ENCODE data around the gene HSD17B14.
A peak's percentile ranks its signal among the peaks of the same experiment; 100 is the strongest.

The HSD17B14 gene

DNA sequence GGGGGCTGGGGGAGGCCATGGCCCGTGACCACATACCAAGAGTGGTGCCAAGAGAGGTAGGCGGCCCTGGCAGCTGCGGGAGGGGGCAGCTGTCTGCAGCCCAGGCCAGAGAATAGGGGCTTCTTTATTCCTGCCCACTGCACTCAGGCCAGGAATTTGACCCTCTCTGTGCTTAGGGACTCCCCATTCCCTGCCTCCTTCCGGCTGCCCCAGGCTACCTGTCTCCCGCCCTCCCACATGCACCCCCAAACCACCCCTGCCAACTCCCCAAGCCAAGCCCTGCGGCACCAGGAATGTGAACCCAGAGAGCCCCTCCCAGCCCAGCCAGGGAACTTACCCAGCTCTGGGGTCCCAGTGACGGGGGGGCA lies 31.4 kb upstream of the HSD17B14 start:
- peak overlapping the region; percentile 79 to 85 for H3K27ac ChIP-seq
- H3K36me3 ChIP-seq, result peaks cover 0 to 15% (median 6%) of the 10 kb centered on the region in 3 donors
- intact Hi-C loops (cut with DNase I; ENCODE audit: low total_unique reads), result no loop called here
- H3K4me3 ChIP-seq, result peak overlapping the region; percentile 32 to 49
- peaks cover 5 to 35% (median 23%) of the 10 kb centered on the region in 4 donors for H3K4me1 ChIP-seq
- no peaks in the 10 kb centered on the region for H3K27me3 ChIP-seq
- DNase-seq, result no peak
- TF ChIP-seq, protein P1, sequence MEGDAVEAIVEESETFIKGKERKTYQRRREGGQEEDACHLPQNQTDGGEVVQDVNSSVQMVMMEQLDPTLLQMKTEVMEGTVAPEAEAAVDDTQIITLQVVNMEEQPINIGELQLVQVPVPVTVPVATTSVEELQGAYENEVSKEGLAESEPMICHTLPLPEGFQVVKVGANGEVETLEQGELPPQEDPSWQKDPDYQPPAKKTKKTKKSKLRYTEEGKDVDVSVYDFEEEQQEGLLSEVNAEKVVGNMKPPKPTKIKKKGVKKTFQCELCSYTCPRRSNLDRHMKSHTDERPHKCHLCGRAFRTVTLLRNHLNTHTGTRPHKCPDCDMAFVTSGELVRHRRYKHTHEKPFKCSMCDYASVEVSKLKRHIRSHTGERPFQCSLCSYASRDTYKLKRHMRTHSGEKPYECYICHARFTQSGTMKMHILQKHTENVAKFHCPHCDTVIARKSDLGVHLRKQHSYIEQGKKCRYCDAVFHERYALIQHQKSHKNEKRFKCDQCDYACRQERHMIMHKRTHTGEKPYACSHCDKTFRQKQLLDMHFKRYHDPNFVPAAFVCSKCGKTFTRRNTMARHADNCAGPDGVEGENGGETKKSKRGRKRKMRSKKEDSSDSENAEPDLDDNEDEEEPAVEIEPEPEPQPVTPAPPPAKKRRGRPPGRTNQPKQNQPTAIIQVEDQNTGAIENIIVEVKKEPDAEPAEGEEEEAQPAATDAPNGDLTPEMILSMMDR (IDR thresholded peaks at IDR 0.05), result no peak
- H3K9me3 ChIP-seq, result no peaks in the 10 kb centered on the region

DNA sequence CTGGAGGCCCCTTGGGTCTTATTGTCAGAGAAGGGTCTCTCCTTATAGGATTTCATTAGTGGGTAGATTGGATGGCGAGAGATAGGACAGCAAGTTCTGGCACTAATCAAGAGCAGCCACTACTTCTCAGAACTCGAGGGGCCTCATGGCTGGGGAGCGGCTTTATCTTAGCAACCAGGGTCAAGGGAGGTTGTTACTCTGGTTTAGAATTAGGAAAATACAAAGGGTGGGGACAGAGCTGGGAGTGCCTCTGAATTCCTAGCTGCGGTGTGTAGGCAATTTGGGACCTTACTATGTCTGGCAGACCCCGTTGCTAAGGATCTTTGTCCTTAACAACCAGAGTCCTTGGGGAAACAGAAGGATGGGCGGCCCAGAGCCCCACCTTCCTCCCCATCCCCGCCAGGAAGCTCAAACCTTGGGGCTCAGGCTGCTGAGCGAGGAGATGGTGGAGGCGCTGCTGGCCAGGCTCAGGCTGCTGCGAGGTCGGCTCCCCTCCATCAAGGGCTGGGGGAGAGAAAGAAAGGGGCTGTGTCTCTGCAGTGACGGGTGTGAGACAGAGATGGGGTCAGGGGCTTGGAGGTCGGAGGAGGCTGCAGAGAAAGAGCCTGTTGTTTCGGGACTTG lies 30.9 kb upstream of the HSD17B14 start:
- TF ChIP-seq, protein P1 (IDR thresholded peaks at IDR 0.05), result no peak
- peak overlapping the region; percentile 32 to 49 for H3K4me3 ChIP-seq
- H3K4me1 ChIP-seq, result peaks cover 5 to 35% (median 23%) of the 10 kb centered on the region in 4 donors
- peaks cover 0 to 15% (median 6%) of the 10 kb centered on the region in 3 donors for H3K36me3 ChIP-seq
- H3K9me3 ChIP-seq, result no peaks in the 10 kb centered on the region
- peak overlapping the region; percentile 79 to 85 for H3K27ac ChIP-seq
- no peaks in the 10 kb centered on the region for H3K27me3 ChIP-seq
- intact Hi-C loops (cut with DNase I; ENCODE audit: low total_unique reads), result no loop called here
- DNase-seq, result no peak

DNA sequence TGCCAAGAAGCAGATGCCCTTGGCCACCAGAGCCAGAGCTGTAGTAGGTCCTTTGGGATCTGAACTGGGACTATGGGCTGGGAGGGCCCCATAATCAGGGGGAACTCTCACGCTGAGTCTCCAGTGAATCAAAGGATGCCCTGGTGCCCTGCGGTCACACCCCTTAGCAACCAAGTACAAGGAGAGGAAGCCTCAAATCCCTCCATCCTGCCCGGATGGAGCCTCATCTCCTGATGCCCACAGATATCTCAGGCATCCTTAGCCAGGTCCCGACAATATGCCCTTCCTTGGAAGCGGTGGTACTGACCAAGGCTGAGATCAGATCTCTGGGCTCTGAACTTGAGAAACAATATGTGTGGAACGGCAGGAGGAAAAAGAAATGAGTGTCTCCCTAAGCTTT lies 30.4 kb upstream of the HSD17B14 start:
- no peak for DNase-seq
- H3K4me1 ChIP-seq, result peaks cover 5 to 32% (median 23%) of the 10 kb centered on the region in 4 donors
- H3K36me3 ChIP-seq, result peaks cover 0 to 17% (median 6%) of the 10 kb centered on the region in 3 donors
- H3K27ac ChIP-seq, result no peak overlapping the region
- H3K4me3 ChIP-seq, result no peak overlapping the region
- intact Hi-C loops (cut with DNase I; ENCODE audit: low total_unique reads), result no loop called here
- H3K9me3 ChIP-seq, result no peaks in the 10 kb centered on the region
- TF ChIP-seq, protein P1 (IDR thresholded peaks at IDR 0.05), result no peak
- no peaks in the 10 kb centered on the region for H3K27me3 ChIP-seq

DNA sequence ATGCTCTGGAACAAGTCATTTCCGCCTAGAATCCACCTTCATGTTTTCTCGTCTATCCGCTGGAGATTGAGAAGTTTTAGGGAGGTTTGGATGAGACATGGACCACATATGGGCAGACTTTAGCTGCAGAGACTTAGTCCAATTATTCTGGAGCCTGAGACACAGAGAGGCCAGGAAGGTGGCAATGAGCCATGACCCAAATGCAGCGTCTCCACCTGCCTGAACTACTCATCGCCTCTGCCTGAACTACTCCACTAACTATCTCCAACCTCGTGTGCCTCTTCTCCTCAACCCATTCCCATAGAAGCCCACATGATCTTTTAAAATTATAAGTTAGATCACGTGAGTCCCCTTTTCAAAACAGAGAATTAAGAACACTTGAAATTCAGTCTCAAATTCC lies 26.5 kb upstream of the HSD17B14 start:
- Histone ChIP-seq H3K4me1 (peaks cover 5 to 15% (median 11%) of the 10 kb centered on the region in 4 donors), H3K27me3 (no peaks in the 10 kb centered on the region), H3K36me3 (peaks cover 0 to 44% (median 11%) of the 10 kb centered on the region in 3 donors), H3K27ac (no peak overlapping the region), H3K9me3 (no peaks in the 10 kb centered on the region), H3K4me3 (no peak overlapping the region)
- intact Hi-C loops (cut with DNase I; ENCODE audit: low total_unique reads), result no loop called here
- TF ChIP-seq, protein P1 (IDR thresholded peaks at IDR 0.05), result no peak
- no peak for DNase-seq

DNA sequence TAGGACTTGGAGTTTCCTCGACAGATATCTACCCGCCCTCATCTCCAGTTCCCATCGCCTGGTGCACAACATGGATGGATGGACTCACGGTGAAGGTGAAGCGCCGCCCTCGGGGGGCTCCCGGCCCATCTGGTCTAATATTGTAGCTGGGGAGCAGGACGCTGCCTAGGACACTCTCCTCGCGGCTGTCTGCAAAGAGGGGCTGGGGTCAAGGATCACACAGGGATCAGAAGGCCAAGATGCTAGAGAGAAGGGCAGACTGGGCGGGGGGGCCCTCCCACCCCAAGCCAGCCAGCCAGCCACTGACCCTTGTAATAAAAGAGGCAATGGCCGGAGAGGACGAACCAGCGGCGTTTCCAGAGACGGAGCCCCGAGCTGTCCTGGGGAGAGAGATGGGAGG lies 25.0 kb upstream of the HSD17B14 start:
- Histone ChIP-seq H3K9me3 (no peaks in the 10 kb centered on the region), H3K4me3 (no peak overlapping the region), H3K27me3 (no peaks in the 10 kb centered on the region), H3K36me3 (peaks cover 0 to 44% (median 11%) of the 10 kb centered on the region in 3 donors), H3K27ac (no peak overlapping the region), H3K4me1 (peaks cover 0 to under 1% (median 0%) of the 10 kb centered on the region in 4 donors)
- intact Hi-C loops (cut with DNase I; ENCODE audit: low total_unique reads), result no loop called here
- TF ChIP-seq, protein P1 (IDR thresholded peaks at IDR 0.05), result no peak
- DNase-seq, result no peak
